Islet precursor cell (in vitro differentiated cells): ENCODE results near the gene OTUD5.

Experiments used
- DNase-seq: peaks from one replicate; pipeline ENCODE4 v3.0.0-alpha.2; 2018

The OTUD5 gene

GRCh38 chrX:48971249-48972219 is 14.1 kb upstream of the OTUD5 start, which contains the start of gene KCND1:
KCND1 (minus strand) TSS chrX:48971844; CDS start chrX:48970271, 1,573 bp downstream.
- peak; percentile 85 for DNase-seq

- no peak for DNase-seq
Observed at GRCh38 chrX:48969471-48969870, 12.1 kb upstream of the OTUD5 start.

- no peak for DNase-seq
Observed at GRCh38 chrX:48968377-48968776, 11.0 kb upstream of the OTUD5 start.

- peak; percentile 62 for DNase-seq
Observed at GRCh38 chrX:48966796-48967579, 9.6 kb upstream of the OTUD5 start.

DNA sequence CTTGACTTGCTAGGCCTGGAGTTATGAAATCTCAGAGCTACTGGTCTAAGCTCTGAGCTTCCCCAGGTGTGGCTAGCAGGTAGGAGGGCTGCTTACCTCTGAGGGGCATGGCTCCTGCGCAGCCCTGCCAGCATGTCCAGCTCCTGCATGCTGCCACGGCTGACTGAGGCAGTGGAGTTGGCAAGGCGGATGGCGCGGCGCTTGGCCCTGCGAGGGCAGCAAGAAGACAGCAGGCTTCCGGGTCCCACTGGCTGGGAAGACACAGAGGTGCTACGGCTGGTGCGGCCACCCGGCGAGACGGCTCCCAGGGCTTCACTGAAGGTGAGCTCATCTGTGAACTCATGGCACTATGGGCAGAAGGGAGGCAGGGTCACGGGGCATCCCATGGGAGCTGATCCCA is 8.6 kb upstream of the OTUD5 start:
- DNase-seq: no peak

DNA sequence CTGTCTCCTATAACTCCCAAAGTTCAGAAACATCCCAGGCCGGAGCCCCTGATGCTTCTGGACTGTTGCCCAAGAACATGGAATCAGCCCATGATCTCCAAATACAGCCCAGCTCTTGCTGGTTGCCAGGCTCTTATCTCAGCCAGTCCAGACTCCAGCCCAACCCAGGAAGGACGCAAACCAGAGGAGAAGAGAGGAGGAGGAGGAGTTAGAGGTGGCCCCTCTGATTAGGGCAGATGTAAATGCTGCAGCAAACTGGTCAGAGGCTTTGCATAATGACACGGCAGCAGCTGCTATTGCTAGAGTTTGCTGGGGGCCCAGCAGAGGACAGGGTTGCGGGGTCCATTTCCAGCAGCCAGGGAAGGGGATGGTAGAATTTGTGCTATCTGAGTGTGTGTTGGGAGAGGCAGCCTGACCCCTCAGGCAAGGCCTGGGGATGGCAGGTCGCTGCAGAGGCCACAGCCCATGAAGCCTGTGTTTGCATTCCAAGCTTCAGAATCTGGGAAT is 4.2 kb upstream of the OTUD5 start:
- no peak for DNase-seq

DNA sequence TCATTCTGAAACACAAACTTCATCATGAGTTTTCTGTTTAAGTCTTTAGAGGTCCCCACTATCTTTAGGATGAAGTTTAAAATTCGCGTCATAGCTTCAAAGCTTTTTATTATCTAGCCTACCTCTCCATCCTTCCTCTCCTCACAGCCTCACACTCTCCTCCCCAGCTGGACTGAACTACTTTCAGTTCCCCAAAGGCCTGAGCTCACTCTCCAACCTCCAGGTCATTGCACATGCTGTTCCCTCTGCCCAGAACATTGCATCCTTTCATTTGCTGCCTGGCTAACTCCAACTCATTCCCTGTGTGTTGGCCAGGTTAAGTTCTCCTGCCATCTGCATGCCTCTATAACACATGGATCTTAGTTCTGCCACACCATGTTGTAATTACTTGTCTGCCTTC is 2.9 kb upstream of the OTUD5 start:
- no peak for DNase-seq

GRCh38 chrX:48958635-48959094 is 1.3 kb upstream of the OTUD5 start:
- peak; percentile 76 for DNase-seq

DNA sequence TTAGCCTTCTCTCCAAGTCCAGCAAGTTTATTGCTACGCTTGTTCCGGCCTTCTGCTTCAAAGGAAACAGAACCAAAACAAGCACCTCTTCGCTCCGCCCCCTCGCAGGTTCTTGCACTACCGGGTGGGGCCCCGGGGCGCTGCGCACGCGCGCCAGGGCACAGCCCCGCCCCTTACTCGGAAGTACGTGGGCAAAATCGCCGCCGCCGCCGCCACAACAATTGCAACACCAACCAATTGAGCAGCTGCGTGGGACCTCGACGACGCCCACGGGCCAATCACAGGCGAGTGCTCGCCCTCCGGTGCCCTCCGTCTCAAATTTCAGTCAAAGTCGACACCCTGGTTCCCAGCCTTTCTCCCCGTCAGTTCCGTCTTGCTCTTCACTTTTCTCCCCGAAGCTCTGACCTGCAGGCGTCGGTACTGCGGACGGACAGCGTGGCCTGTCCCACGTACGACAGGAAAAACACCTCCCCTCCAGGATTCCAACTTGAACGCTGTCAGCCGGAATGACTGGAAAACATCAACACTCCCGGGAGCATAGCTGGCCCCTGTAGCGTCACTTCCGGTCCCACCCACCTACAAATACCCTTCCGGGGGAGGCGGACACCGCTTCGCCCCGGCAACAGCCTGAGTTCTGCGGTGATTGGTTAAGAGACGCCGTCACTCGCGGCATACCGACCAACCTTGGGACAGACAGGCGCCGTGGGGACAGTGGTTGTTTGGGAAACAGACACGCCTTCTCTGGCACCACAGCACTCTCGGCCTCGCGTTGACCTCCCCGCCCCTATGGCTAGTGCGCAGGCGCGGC is 624 bp upstream of the OTUD5 start:
- peak; percentile 98 for DNase-seq

- no peak for DNase-seq
Observed at GRCh38 chrX:48956728-48957414, 536 bp downstream of the OTUD5 start.

DNA sequence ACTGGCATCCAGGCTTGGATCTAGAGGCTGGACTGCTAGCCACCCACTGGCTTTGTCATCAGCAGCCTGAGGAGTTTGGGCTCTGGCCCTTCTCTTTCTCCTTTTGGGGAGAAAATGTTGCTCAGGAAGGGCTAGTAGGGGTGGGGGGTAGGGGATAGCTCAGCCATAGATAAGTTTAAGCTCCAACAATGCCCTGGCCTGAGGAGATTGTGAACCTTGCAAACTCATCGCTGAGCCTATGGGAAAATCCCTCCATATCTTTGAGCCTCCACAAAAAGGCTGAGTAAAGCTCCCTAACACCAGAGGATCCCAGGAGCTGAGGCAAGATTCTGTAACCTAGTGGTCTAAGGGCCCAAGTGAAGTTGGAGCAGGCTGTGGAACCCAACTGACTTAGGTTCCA is 8.8 kb downstream of the OTUD5 start:
- no peak for DNase-seq

GRCh38 chrX:48945517-48946348 is 11.7 kb downstream of the OTUD5 start:
- peak; percentile 64 for DNase-seq

- DNase-seq: no peak
Observed at GRCh38 chrX:48942895-48943294, 14.5 kb downstream of the OTUD5 start.

GRCh38 chrX:48940404-48940955 is 16.9 kb downstream of the OTUD5 start:
- DNase-seq: no peak

GRCh38 chrX:48939524-48940228 is 17.7 kb downstream of the OTUD5 start:
- no peak for DNase-seq

DNA sequence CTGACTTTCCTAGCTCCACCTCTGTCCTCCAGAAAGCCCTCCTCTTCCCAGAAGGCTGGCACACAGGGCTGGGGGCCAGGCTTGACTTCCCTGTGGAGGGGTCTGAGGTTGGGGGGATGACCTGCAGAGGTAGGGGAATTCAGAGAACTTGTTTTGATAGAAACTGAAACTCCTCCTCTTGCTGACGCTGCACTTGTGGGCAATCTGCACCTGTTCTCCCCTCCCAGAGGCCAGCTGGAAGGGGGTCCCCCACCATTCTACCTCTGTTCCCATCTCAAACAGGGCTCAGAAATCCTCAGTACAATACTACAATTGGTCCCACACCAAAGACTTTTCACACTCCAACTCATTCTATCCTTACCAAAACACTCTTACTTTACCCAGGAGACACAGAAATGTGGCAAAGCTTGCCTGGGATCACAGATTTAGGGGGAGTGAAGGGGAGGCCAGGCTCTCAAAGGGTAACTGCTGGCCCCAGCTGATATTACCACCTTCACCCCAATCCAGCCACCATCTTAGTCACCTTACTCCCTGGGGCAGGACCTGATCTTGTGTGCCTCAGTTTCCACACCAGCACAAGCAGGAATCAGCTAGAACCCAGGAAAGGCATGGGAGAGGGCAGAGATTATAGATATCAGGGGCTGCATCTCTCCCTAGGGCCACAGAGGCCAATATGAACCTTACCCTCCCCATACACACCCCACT is 18.5 kb downstream of the OTUD5 start:
- no peak for DNase-seq

DNA sequence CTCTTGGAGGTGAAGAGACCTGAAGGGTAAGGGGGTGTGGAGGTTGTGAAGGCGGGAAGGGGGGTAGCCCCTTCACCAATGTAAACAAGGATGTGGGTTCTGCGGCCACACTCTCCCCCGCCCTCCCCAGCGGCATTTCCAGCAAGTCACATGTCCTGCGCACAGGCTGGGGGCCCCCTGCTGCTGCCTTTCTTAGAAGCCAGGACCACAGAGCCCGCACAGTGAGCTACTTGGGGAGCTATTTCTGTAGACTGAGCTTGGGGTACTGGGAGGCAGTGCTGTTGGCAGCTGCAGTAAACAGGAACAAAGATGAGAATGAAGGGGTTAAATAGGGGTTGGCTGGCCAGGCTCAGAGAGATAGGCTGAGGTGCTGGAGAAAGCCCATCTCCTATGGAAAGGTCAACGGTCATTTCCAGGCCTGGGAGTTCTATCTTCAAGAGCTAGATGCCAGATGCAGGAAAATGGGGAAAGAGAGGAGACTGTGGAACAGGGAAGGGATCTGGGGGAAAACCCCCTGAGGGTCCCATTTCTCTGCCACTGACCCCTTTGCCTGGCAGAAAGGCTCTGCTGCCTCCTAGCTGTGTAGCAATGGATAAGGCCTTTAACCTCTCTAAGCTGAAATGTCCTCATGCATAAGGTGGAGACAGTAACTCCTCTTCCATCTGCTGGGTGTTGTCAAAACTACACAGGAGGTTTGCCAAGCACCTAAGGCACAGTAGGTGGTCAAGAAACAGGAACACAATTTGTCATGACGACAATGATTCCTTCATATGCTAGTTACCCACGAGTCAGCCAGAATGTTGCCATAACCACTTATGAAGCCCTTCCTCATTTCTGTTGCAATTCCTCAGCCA is 20.1 kb downstream of the OTUD5 start:
- no peak for DNase-seq

- no peak for DNase-seq
Observed at GRCh38 chrX:48936429-48937053, 20.9 kb downstream of the OTUD5 start.
